Measurements from ENCODE around the gene FNDC7. TPM values are rescaled to one million over a fixed set of nuclear protein-coding genes. Genes with fewer than 3 reads are reported as not detected.

Gene FNDC7
- total and polyA plus RNA-seq, 9 of the 15 experiments (the other 6 are each of a cell fraction or from before 2014, with no cell fraction given) = not detected

- TF ChIP-seq HDGF (IDR thresholded peaks at IDR 0.05) (0 out of 2 replicates have a peak, but pooled peaks have one; percentile 58), SMARCC2 (IDR thresholded peaks at IDR 0.05; ENCODE audit: low read depth) (peak; percentile 67; the same call in 1 of the 2 replicates), BHLHE40 (IDR thresholded peaks at IDR 0.05; ENCODE audit: low read length) (0 out of 2 replicates have a peak, but pooled peaks have one; percentile 28), MTA3 (IDR thresholded peaks at IDR 0.05; ENCODE audit: borderline replicate concordance) (0 out of 2 replicates have a peak, but pooled peaks have one; percentile 33), ZNF77 (CRISPR knock-in tag; IDR thresholded peaks at IDR 0.05) (no peak), SAFB (IDR thresholded peaks at IDR 0.05; ENCODE audit: borderline replicate concordance, low read depth, low read length) (no peak), DPF2 (IDR thresholded peaks at IDR 0.05) (peak; percentile 87), MAFG (tag; conservative IDR thresholded peaks at IDR 0.05) (peak; percentile 97), SFPQ (IDR thresholded peaks at IDR 0.05; ENCODE audit: low read depth, low read length) (no peak), JUND (IDR thresholded peaks at IDR 0.05; ENCODE audit: borderline replicate concordance, low read depth, low read length) (peak; percentile 41; the same call in 1 of the 2 replicates), JUND (tag; IDR thresholded peaks at IDR 0.05; ENCODE audit: borderline replicate concordance, low read depth, low read length) (peak; percentile 69; the same call in 2 of the 3 replicates), RBM22 (IDR thresholded peaks at IDR 0.05; ENCODE audit: low read depth, low read length, poor library complexity, severe bottlenecking) (no peak), NUFIP1 (IDR thresholded peaks at IDR 0.05; ENCODE audit: partially characterized antibody) (no peak), BACH1 (tag; IDR thresholded peaks at IDR 0.05) (peak; percentile 91), MAFK (IDR thresholded peaks at IDR 0.05; ENCODE audit: low read length) (peak; percentile 82), POLR2H (tag; IDR thresholded peaks at IDR 0.05; ENCODE audit: low read depth) (no peak), L3MBTL2 (IDR thresholded peaks at IDR 0.05) (peak; percentile 38; the same call in 1 of the 2 replicates), ETS2 (tag; IDR thresholded peaks at IDR 0.05; ENCODE audit: borderline replicate concordance, poor library complexity, severe bottlenecking) (no peak), RCOR1 (IDR thresholded peaks at IDR 0.05; ENCODE audit: borderline replicate concordance in 1 of 2, low read depth in 2 of 2, low read length in 2 of 2) (peak in 1 of 2 experiments; percentile 6; a peak in 1 of 4 replicates), ZKSCAN1 (IDR thresholded peaks at IDR 0.05; ENCODE audit: low read depth, low read length) (peak; percentile 83; the same call in 1 of the 2 replicates), PBX2 (CRISPR knock-in tag; IDR thresholded peaks at IDR 0.05; ENCODE audit: low read depth) (no peak), PBX2 (tag; conservative IDR thresholded peaks at IDR 0.05; ENCODE audit: low read depth) (peak; percentile 40; the same call in 1 of the 2 replicates), PHF21A (IDR thresholded peaks at IDR 0.05; ENCODE audit: borderline replicate concordance, low read depth) (peak; percentile 8; the same call in 1 of the 2 replicates), FOSL1 (tag; conservative IDR thresholded peaks at IDR 0.05) (peak; percentile 94), ZNF384 (IDR thresholded peaks at IDR 0.05; ENCODE audit: low read depth, low read length) (no peak)
Observed at GRCh38 chr1:108719656-108720435, 7.1 kb downstream of the FNDC7 start (continued).
